Nephron (organoid): ENCODE measurements around the gene MSANTD1.

Source experiments
- H3K27ac Mint-ChIP-seq, 3 experiments: 2 replicates each; pipeline ENCODE4 v1.8.0; 2020; ENCODE audit warnings: mixed read lengths in 3 of 3, mild to moderate bottlenecking in 2 of 3, moderate library complexity in 1 of 3
- H3K27me3 Mint-ChIP-seq: 2 replicates; pipeline ENCODE4 v1.8.0; 2021; ENCODE audit warnings: low read depth, mild to moderate bottlenecking, moderate library complexity, mixed read lengths
- H3K36me3 Mint-ChIP-seq: 2 replicates; pipeline ENCODE4 v1.8.0; 2020; ENCODE audit warnings: low read depth, mixed read lengths
- H3K4me1 Mint-ChIP-seq: 2 replicates; pipeline ENCODE4 v1.8.0; 2020; ENCODE audit warnings: mixed read lengths
- H3K4me3 Mint-ChIP-seq, 3 experiments: 2 replicates each; pipeline ENCODE4 v1.8.0; 2020; ENCODE audit warnings: mild to moderate bottlenecking in 3 of 3, mixed read lengths in 3 of 3, moderate library complexity in 2 of 3
- H3K9me3 Mint-ChIP-seq: 2 replicates; pipeline ENCODE4 v1.8.0; 2020; ENCODE audit warnings: mixed read lengths
- TF ChIP-seq, protein P1 (sequence below), 3 experiments: fragments of 200-600 bp; sonication (generic); IDR thresholded peaks; one replicate each; pipeline ENCODE4 v1.5.0; 2021; ENCODE audit warnings: antibody characterized with exemption in 3 of 3; ENCODE audit not compliant: unreplicated experiment in 3 of 3

The MSANTD1 gene

DNA sequence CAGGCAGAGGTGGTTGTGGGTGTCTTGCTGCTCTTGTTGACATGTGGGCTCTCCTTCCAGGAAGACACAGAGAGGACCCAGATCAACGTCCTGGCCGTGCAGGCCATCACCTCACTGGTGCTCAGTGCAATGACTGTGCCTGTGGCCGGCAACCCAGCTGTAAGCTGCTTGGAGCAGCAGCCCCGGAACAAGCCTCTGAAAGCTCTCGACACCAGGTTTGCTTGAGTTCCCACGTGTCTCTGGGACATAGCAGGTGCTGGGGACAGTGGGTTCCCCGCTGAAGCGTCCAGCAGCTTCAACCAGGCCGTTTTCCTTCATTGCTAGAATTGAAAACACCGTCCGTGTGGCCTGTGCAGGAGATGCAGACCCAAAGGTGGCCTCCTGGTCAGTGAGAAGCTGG lies 25.6 kb upstream of the MSANTD1 start:
- Mint-ChIP-seq H3K4me1 (peaks cover 6% of the 10 kb centered on the region), H3K27ac (no peak overlapping the region), H3K27me3 (no peaks in the 10 kb centered on the region), H3K9me3 (no peaks in the 10 kb centered on the region), H3K4me3 (no peak overlapping the region), H3K36me3 (peaks cover 49% of the 10 kb centered on the region)
- TF ChIP-seq, protein P1, sequence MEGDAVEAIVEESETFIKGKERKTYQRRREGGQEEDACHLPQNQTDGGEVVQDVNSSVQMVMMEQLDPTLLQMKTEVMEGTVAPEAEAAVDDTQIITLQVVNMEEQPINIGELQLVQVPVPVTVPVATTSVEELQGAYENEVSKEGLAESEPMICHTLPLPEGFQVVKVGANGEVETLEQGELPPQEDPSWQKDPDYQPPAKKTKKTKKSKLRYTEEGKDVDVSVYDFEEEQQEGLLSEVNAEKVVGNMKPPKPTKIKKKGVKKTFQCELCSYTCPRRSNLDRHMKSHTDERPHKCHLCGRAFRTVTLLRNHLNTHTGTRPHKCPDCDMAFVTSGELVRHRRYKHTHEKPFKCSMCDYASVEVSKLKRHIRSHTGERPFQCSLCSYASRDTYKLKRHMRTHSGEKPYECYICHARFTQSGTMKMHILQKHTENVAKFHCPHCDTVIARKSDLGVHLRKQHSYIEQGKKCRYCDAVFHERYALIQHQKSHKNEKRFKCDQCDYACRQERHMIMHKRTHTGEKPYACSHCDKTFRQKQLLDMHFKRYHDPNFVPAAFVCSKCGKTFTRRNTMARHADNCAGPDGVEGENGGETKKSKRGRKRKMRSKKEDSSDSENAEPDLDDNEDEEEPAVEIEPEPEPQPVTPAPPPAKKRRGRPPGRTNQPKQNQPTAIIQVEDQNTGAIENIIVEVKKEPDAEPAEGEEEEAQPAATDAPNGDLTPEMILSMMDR (IDR thresholded peaks at IDR 0.05; ENCODE audit: unreplicated experiment in 3 of 3), result no peak

DNA sequence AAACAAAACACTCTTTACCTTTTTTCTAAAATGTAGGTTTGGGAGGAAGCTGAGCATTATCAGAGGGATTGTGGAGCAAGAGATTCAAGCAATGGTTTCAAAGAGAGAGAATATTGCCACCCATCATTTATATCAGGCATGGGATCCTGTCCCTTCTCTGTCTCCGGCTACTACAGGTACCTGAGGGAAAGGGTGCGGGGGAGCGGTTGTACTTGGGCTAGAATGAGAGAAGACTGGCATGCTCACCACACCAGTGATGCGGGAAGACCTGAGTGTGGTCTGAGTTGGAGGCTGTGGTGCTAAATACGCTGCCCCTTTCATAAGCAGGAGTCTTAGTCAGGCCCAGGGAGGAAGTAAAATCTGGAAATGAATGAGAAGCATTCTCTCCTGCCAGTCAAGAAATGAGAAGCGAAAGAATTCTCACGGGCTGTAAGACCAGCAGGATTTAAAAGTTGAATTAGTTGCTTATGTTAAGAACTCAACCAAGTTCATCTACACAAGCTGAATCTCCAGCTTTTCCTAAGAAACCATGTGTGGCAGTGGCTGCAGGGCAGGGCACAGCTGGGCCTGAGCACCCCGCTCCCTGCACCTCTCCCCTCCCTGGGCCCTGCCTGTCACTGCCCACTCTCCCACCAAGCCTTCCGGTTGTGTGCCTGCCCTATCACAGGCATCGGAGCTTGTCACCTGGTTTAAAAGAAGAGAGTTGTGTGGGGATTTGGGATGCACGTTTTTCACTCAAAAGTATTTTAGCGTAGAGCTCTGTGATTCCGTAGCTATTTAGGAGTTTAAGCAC lies 24.8 kb upstream of the MSANTD1 start:
- H3K4me1 Mint-ChIP-seq, result peaks cover 6% of the 10 kb centered on the region
- no peaks in the 10 kb centered on the region for H3K27me3 Mint-ChIP-seq
- no peak overlapping the region for H3K27ac Mint-ChIP-seq
- H3K9me3 Mint-ChIP-seq, result no peaks in the 10 kb centered on the region
- no peak overlapping the region for H3K4me3 Mint-ChIP-seq
- TF ChIP-seq, protein P1 (IDR thresholded peaks at IDR 0.05; ENCODE audit: unreplicated experiment in 3 of 3), result no peak
- H3K36me3 Mint-ChIP-seq, result peaks cover 49% of the 10 kb centered on the region

DNA sequence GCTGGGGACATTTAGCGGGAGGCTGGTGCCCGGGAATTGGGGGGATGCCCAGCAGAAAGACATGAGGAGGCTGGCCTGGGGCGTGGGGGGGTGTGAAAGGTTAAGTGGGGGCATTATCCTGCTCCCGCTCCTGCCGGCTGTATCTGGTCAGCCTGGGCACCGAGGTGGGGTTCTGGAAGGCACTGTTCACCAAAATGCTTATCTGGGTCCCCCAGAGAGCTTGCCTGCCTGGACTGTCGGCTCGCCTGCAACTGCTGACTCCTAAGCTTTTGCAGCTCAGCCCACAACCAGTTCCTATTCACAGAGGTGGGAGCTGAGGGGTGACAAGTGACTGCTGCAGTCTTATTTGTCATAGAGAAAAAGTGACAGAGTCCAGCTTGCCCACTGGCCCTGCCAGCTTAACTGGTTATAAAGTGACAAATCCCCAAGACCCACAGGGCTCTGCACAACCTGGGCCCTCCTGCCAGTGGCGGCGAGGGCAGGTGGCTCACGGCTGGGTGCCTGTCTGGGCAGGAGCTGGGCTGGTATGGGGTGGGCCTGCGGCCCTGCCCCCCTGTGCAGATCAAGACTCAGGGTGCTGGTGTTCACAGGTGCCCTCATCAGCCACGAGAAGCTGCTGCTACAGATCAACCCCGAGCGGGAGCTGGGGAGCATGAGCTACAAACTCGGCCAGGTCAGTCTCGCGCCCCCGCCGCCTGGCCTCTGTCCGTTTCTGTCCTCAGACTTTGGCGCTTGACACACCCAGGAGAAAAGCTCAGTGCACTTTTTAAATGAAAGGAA lies 23.7 kb upstream of the MSANTD1 start:
- peaks cover 6% of the 10 kb centered on the region for H3K4me1 Mint-ChIP-seq
- no peaks in the 10 kb centered on the region for H3K9me3 Mint-ChIP-seq
- TF ChIP-seq, protein P1 (IDR thresholded peaks at IDR 0.05; ENCODE audit: unreplicated experiment in 3 of 3), result no peak
- no peak overlapping the region for H3K4me3 Mint-ChIP-seq
- H3K27me3 Mint-ChIP-seq, result no peaks in the 10 kb centered on the region
- H3K36me3 Mint-ChIP-seq, result peaks cover 58% of the 10 kb centered on the region
- no peak overlapping the region for H3K27ac Mint-ChIP-seq

DNA sequence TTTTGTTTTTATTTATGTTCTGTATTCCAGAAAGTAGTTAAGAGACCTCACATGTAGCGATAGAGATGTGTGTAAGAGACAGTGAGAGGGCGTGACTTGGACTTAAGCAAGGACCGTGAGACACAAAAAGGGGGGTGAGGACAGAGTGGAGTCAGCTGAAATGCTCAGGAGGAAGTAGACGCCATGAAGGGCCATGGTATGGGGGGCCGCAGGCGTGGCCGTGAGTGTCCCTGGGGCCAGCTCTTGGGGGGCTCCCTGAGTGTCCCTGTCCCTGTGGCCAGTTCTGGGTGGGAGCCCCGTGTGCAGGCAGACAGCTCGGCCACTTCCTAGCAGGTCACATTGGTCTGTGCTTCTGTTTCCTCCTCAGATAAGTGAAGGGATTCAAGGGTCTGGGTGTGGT lies 23.0 kb upstream of the MSANTD1 start:
- H3K27ac Mint-ChIP-seq, result no peak overlapping the region
- TF ChIP-seq, protein P1 (IDR thresholded peaks at IDR 0.05; ENCODE audit: unreplicated experiment in 3 of 3), result no peak

DNA sequence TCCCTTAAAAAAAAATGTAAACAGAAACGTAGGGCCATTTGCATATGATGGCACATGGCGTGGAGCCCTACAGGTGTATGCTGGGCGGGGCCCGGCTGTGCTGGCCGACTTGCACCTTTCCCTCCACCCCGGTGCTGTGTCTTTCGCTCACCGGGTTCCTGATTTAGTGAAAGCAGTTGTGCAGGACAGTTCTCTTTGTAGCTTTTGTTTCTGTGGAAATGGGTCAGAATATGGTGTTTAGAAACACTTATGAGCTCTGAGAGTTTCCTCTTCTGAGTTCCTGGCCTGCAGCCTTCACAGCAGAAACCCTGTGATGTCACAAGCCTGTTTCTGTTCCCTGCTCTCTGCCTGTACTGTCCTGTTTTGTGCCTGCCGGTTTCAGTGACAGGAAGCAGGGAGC lies 22.5 kb upstream of the MSANTD1 start:
- Mint-ChIP-seq H3K36me3 (peaks cover 61% of the 10 kb centered on the region), H3K9me3 (no peaks in the 10 kb centered on the region), H3K27ac (no peak overlapping the region), H3K4me3 (no peak overlapping the region), H3K27me3 (no peaks in the 10 kb centered on the region), H3K4me1 (peaks cover 2% of the 10 kb centered on the region)
- TF ChIP-seq, protein P1 (IDR thresholded peaks at IDR 0.05; ENCODE audit: unreplicated experiment in 3 of 3), result no peak

More for the DNA sequence above, 23.0 kb upstream of the MSANTD1 start:
- Mint-ChIP-seq H3K4me3 (no peak overlapping the region), H3K9me3 (no peaks in the 10 kb centered on the region), H3K27me3 (no peaks in the 10 kb centered on the region), H3K36me3 (peaks cover 63% of the 10 kb centered on the region), H3K4me1 (peaks cover 6% of the 10 kb centered on the region)
